HEK293 (cell line): Measurements from ENCODE around the gene LIPH.
A peak's percentile ranks its signal among the peaks of the same experiment; 100 is the strongest.

Source experiments
- CTCF ChIA-PET: fragments of 350-600 bp; formaldehyde crosslinking; extraction: SDS; loops from one replicate; lab custom pipeline; 2021; ENCODE audit warnings: antibody characterized with exemption; lab: Yijun Ruan, JAX
- POLR2A ChIA-PET: fragments of 300-600 bp; formaldehyde crosslinking; extraction: SDS; loops from one replicate; lab custom pipeline; 2020; ENCODE audit warnings: antibody characterized with exemption, inconsistent platforms; lab: Yijun Ruan, JAX
- H3K27ac ChIP-seq: fragments of 200-500 bp; sonication (Bioruptor generic); 2 replicates; pipeline ENCODE4 v1.5.1; 2014; ENCODE audit warnings: low read depth, low read length, control low read depth, inconsistent platforms; ENCODE audit errors: extremely low read depth
- H3K36me3 ChIP-seq, 2 experiments: fragments of 200-500 bp in 1 of 2; sonication (Bioruptor generic) in 1 of 2; 1 replicate in 1 of 2; 2 replicates in 1 of 2; pipeline ENCODE4 v1.5.1; 2014 to 2017; ENCODE audit warnings: inconsistent platforms in 2 of 2, low read length in 2 of 2; ENCODE audit not compliant: control insufficient read depth in 2 of 2, insufficient read depth in 1 of 2
- H3K4me1 ChIP-seq: fragments of 200-500 bp; sonication (Bioruptor generic); 2 replicates; pipeline ENCODE4 v1.5.1; 2014; ENCODE audit warnings: mild to moderate bottlenecking, low read length, inconsistent platforms; ENCODE audit not compliant: control insufficient read depth, insufficient read depth
- H3K4me3 ChIP-seq: 2 replicates; pipeline ENCODE4 v1.5.1; 2011; ENCODE audit warnings: low read depth, mild to moderate bottlenecking, control low read depth, low read length, moderate library complexity
- H3K9me3 ChIP-seq: fragments of 200-500 bp; sonication (Bioruptor generic); 2 replicates; pipeline ENCODE4 v1.5.1; 2014; ENCODE audit warnings: low read depth, low read length, inconsistent platforms; ENCODE audit not compliant: control insufficient read depth, insufficient read depth
- HOXA7 ChIP-seq: sonication (generic); formaldehyde crosslinking; IDR thresholded peaks from 2 replicates; pipeline ENCODE4 v1.8.1; 2022; ENCODE audit warnings: missing genetic modification reagents, borderline replicate concordance
- PRDM10 ChIP-seq: fragments of 450-650 bp; formaldehyde crosslinking; IDR thresholded peaks from 2 replicates; pipeline ENCODE4 v1.5.1; 2016; ENCODE audit warnings: missing biosample characterization, missing genetic modification characterization
- SP7 ChIP-seq: fragments of 450-650 bp; formaldehyde crosslinking; IDR thresholded peaks from 2 replicates; pipeline ENCODE4 v1.5.1; 2016; ENCODE audit warnings: missing biosample characterization, missing genetic modification characterization
- ZFP37 ChIP-seq: fragments of 450-650 bp; formaldehyde crosslinking; IDR thresholded peaks from 2 replicates; pipeline ENCODE4 v1.5.1; 2016; ENCODE audit warnings: missing biosample characterization, missing genetic modification characterization
- ZNF202 ChIP-seq: fragments of 450-650 bp; formaldehyde crosslinking; IDR thresholded peaks from 2 replicates; pipeline ENCODE4 v1.5.1; 2016; ENCODE audit warnings: missing biosample characterization, missing genetic modification characterization, borderline replicate concordance
- ZNF23 ChIP-seq: fragments of 450-650 bp; formaldehyde crosslinking; IDR thresholded peaks from 2 replicates; pipeline ENCODE4 v1.5.1; 2016; ENCODE audit warnings: missing biosample characterization, missing genetic modification characterization, borderline replicate concordance
- ZNF24 ChIP-seq: fragments of 450-650 bp; formaldehyde crosslinking; IDR thresholded peaks from 2 replicates; pipeline ENCODE4 v1.5.1; 2016; ENCODE audit warnings: missing biosample characterization, missing genetic modification characterization
- ZNF514 ChIP-seq: fragments of 450-650 bp; formaldehyde crosslinking; IDR thresholded peaks from 2 replicates; pipeline ENCODE4 v1.5.1; 2016; ENCODE audit warnings: missing biosample characterization, missing genetic modification characterization
- ZNF610 ChIP-seq: fragments of 450-650 bp; formaldehyde crosslinking; IDR thresholded peaks from 2 replicates; pipeline ENCODE4 v1.5.1; 2016; ENCODE audit warnings: missing biosample characterization, missing genetic modification characterization, borderline replicate concordance
- ZNF654 ChIP-seq: fragments of 450-650 bp; formaldehyde crosslinking; IDR thresholded peaks from 2 replicates; pipeline ENCODE4 v1.5.1; 2016; ENCODE audit warnings: low read depth, missing biosample characterization, missing genetic modification characterization
- ZNF704 ChIP-seq: fragments of 450-650 bp; formaldehyde crosslinking; IDR thresholded peaks from 2 replicates; pipeline ENCODE4 v1.5.1; 2016; ENCODE audit warnings: missing biosample characterization, missing genetic modification characterization
- ZSCAN16 ChIP-seq: fragments of 450-650 bp; formaldehyde crosslinking; IDR thresholded peaks from 2 replicates; pipeline ENCODE4 v1.5.1; 2016; ENCODE audit warnings: missing biosample characterization, missing genetic modification characterization
- TF ChIP-seq, protein P1 (sequence below): fragments of 450-650 bp; formaldehyde crosslinking; IDR thresholded peaks from 2 replicates; pipeline ENCODE4 v1.5.1; 2016; ENCODE audit warnings: missing biosample characterization, missing genetic modification characterization
- TF ChIP-seq, protein P2 (sequence below): fragments of 450-650 bp; formaldehyde crosslinking; IDR thresholded peaks from 2 replicates; pipeline ENCODE4 v1.5.1; 2016; ENCODE audit warnings: missing biosample characterization, missing genetic modification characterization

LIPH gene

GRCh38 chr3:185465471-185465870, 86.9 kb downstream of the LIPH start (continued):
- TF ChIP-seq ZFP37 (tag by site-specific recombination), result no peak
- TF ChIP-seq ZNF23 (tag by site-specific recombination), result no peak
- no peak for TF ChIP-seq SP7 (tag by site-specific recombination)
- TF ChIP-seq ZNF514 (tag by site-specific recombination), result no peak
- TF ChIP-seq ZNF202, result no peak
- no peak for TF ChIP-seq PRDM10 (tag by site-specific recombination)
- no peak for TF ChIP-seq HOXA7
- TF ChIP-seq ZNF704 (tag by site-specific recombination), result no peak
- TF ChIP-seq ZNF24 (tag by site-specific recombination), result no peak
- TF ChIP-seq, protein P1, sequence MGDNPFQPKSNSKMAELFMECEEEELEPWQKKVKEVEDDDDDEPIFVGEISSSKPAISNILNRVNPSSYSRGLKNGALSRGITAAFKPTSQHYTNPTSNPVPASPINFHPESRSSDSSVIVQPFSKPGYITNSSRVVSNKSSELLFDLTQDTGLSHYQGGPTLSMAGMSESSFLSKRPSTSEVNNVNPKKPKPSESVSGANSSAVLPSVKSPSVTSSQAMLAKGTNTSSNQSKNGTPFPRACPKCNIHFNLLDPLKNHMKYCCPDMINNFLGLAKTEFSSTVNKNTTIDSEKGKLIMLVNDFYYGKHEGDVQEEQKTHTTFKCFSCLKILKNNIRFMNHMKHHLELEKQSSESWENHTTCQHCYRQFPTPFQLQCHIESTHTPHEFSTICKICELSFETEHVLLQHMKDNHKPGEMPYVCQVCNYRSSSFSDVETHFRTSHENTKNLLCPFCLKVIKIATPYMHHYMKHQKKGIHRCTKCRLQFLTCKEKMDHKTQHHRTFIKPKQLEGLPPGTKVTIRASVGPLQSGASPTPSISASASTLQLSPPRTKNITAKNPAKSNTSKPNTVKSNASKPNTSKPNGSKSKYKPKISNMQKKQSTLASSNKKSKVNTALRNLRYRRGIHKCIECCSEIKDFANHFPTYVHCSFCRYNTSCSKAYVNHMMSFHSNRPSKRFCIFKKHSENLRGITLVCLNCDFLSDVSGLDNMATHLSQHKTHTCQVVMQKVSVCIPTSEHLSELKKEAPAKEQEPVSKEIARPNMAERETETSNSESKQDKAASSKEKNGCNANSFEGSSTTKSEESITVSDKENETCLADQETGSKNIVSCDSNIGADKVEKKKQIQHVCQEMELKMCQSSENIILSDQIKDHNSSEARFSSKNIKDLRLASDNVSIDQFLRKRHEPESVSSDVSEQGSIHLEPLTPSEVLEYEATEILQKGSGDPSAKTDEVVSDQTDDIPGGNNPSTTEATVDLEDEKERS, result no peak
- TF ChIP-seq ZNF654 (tag by site-specific recombination), result no peak
- no peak for TF ChIP-seq ZNF610

GRCh38 chr3:185460719-185461350, 91.6 kb downstream of the LIPH start:
- TF ChIP-seq ZSCAN16 (tag by site-specific recombination) (no peak), ZNF654 (tag by site-specific recombination) (peak; percentile 17)
- TF ChIP-seq, protein P2, sequence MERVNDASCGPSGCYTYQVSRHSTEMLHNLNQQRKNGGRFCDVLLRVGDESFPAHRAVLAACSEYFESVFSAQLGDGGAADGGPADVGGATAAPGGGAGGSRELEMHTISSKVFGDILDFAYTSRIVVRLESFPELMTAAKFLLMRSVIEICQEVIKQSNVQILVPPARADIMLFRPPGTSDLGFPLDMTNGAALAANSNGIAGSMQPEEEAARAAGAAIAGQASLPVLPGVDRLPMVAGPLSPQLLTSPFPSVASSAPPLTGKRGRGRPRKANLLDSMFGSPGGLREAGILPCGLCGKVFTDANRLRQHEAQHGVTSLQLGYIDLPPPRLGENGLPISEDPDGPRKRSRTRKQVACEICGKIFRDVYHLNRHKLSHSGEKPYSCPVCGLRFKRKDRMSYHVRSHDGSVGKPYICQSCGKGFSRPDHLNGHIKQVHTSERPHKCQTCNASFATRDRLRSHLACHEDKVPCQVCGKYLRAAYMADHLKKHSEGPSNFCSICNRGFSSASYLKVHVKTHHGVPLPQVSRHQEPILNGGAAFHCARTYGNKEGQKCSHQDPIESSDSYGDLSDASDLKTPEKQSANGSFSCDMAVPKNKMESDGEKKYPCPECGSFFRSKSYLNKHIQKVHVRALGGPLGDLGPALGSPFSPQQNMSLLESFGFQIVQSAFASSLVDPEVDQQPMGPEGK (tag by site-specific recombination), result no peak
- Histone ChIP-seq H3K9me3 (no peaks in the 10 kb centered on the region), H3K4me3 (no peak overlapping the region), H3K4me1 (no peaks in the 10 kb centered on the region), H3K27ac (no peak overlapping the region), H3K36me3 (peaks cover 0 to 5% of the 10 kb centered on the region in 2 experiments; a peak in 1 of 3 replicates)
- CTCF ChIA-PET, result interaction anchor here (0.6 to 2.4 kb wide), 17 partner anchors 8 to 1307 kb away, joined by 3 to 10 read pairs (median 5); partner anchors contain the start of gene SENP2
- POLR2A ChIA-PET, result no interaction called here
